Left lung (tissue), 14 donors: ENCODE measurements around the gene KIF5B. TPM values are rescaled to one million over a fixed set of nuclear protein-coding genes. Genes with fewer than 3 reads are reported as not detected.
A peak's percentile ranks its signal among the peaks of the same experiment; 100 is the strongest.

Source experiments
- ATAC-seq: fragments of 200-7000 bp; cut with Tn5 transposase; one replicate; pipeline ENCODE4 v1.9.1; 2020; ENCODE audit warnings: moderate library complexity
- DNase-seq, 4 donors: peaks; one replicate each; pipeline ENCODE4 v3.0.0-alpha.2; 2013 to 2020
- H3K27ac ChIP-seq, 2 donors: fragments of 200-600 bp; sonication (generic) in 1 of 2; one replicate each; pipeline versions ENCODE4 v1.5.0 to v1.8.0; 2020 to 2021
- H3K27me3 ChIP-seq, 2 donors: fragments of 200-600 bp; sonication (generic) in 1 of 2; one replicate each; pipeline versions ENCODE4 v1.5.0 to v1.8.0; 2020 to 2021
- H3K36me3 ChIP-seq, 2 donors: fragments of 200-600 bp; sonication (generic) in 1 of 2; one replicate each; pipeline versions ENCODE4 v1.5.0 to v1.8.0; 2020 to 2021
- H3K4me1 ChIP-seq, 2 donors: fragments of 200-600 bp; one replicate each; pipeline ENCODE4 v1.8.0; 2021
- H3K4me3 ChIP-seq, 2 donors: fragments of 200-600 bp; sonication (generic) in 1 of 2; one replicate each; pipeline versions ENCODE4 v1.5.0 to v1.8.0; 2020 to 2021; ENCODE audit warnings: mild to moderate bottlenecking in 1 of 2
- H3K9me3 ChIP-seq, 2 donors: fragments of 200-600 bp; sonication (generic) in 1 of 2; one replicate each; pipeline versions ENCODE4 v1.5.0 to v1.8.0; 2020 to 2021
- CTCF ChIP-seq, 2 donors: fragments of 200-600 bp; sonication (generic) in 1 of 2; IDR thresholded peaks; one replicate each; pipeline versions ENCODE4 v1.5.0 to v1.8.0; 2021; ENCODE audit warnings: antibody characterized with exemption in 2 of 2
- intact Hi-C, 2 donors: fragments of 100-400 bp; cut with DNase I; formaldehyde crosslinking; loops; one replicate each; pipeline versions ENCODE4 v1.11.2 to v1.14.2; 2022
- long read RNA-seq, 12 donors: library from polyadenylated mRNA in 2 of 12; unstranded in 2 of 12; transcript quantifications; one replicate each; pipeline ENCODE4 v2.0.0 and lab custom pipeline, GENCODE V29; 2019 to 2026
- polyA plus RNA-seq, 6 donors: library from polyadenylated mRNA; unstranded; fragments of 120-200 nt; gene quantifications; one replicate each; pipeline ENCODE4 v1.2.1, GENCODE V29; 2013; ENCODE audit not compliant: insufficient read length in 6 of 6
- total RNA-seq, 2 donors: library from RNA; stranded (reverse); fragmentation: NEBNext Ultra II Directional; extraction: Animal tissue kit (Norgen Biotek cat#: 25700); gene quantifications; one replicate each; pipeline ENCODE4 v1.2.1, GENCODE V29; 2021
- donor health status: DM: no; HTN: yes; CAD: no.
- donor health status: DM: no; HTN: no; CAD: no.

KIF5B gene
- total RNA-seq, result 100 to 1,000 TPM in 1 of 2 donors, 10 to 100 TPM in 1; 99.4 to 103 TPM
- polyA plus RNA-seq, result 100 to 1,000 TPM; 141 to 179 (median 155) TPM
- long read RNA-seq, donor 1, full-length matches to known transcripts, result 3 of 118 reads
- long read RNA-seq, donor 1, partial matches to known transcripts, result 115 of 118 reads
- long read RNA-seq, donor 1, other reads (novel, unspliced or antisense), result 0 of 118 reads
- long read RNA-seq, donor 2, full-length matches to known transcripts, result 1 of 135 reads
- long read RNA-seq, donor 2, partial matches to known transcripts, result 134 of 135 reads
- long read RNA-seq, donor 2, other reads (novel, unspliced or antisense), result 0 of 135 reads
- long read RNA-seq, donor 3, full-length matches to known transcripts, result 3 of 39 reads
- long read RNA-seq, donor 3, partial matches to known transcripts, result 36 of 39 reads
- long read RNA-seq, donor 3, other reads (novel, unspliced or antisense), result 0 of 39 reads
- long read RNA-seq, donor 4, partial matches to known transcripts, result 167 of 173 reads
- long read RNA-seq, donor 4, other reads (novel, unspliced or antisense), result 6 of 173 reads
- long read RNA-seq, donor 5, full-length matches to known transcripts, result 2 of 79 reads
- long read RNA-seq, donor 5, partial matches to known transcripts, result 77 of 79 reads
- long read RNA-seq, donor 5, other reads (novel, unspliced or antisense), result 0 of 79 reads
- long read RNA-seq, donor 6, full-length matches to known transcripts, result 2 of 69 reads
- long read RNA-seq, donor 6, partial matches to known transcripts, result 67 of 69 reads
- long read RNA-seq, donor 6, other reads (novel, unspliced or antisense), result 0 of 69 reads
- long read RNA-seq, donor 7, full-length matches to known transcripts, result 6 of 22 reads
- long read RNA-seq, donor 7, partial matches to known transcripts, result 16 of 22 reads
- long read RNA-seq, donor 7, other reads (novel, unspliced or antisense), result 0 of 22 reads
- long read RNA-seq, donor 8, full-length matches to known transcripts, result 6 of 62 reads
- long read RNA-seq, donor 8, partial matches to known transcripts, result 56 of 62 reads
- long read RNA-seq, donor 8, other reads (novel, unspliced or antisense), result 0 of 62 reads
- long read RNA-seq, donor 9, result 0 reads
- long read RNA-seq, donor 10, partial matches to known transcripts, result 245 of 253 reads
- long read RNA-seq, donor 10, other reads (novel, unspliced or antisense), result 8 of 253 reads
- long read RNA-seq, donor 11, full-length matches to known transcripts, result 1 of 136 reads
- long read RNA-seq, donor 11, partial matches to known transcripts, result 135 of 136 reads
- long read RNA-seq, donor 11, other reads (novel, unspliced or antisense), result 0 of 136 reads
- long read RNA-seq, donor 12, full-length matches to known transcripts, result 1 of 119 reads
- long read RNA-seq, donor 12, partial matches to known transcripts, result 118 of 119 reads
- long read RNA-seq, donor 12, other reads (novel, unspliced or antisense), result 0 of 119 reads

- ATAC-seq, result peak; percentile 91
- intact Hi-C loops, result no loop called here
Measured at GRCh38 chr10:32056136-32057035, at the start of gene KIF5B. TSS of gene KIF5B (minus strand) at chr10:32056425. CDS start at chr10:32055973, 452 bp downstream.

DNA sequence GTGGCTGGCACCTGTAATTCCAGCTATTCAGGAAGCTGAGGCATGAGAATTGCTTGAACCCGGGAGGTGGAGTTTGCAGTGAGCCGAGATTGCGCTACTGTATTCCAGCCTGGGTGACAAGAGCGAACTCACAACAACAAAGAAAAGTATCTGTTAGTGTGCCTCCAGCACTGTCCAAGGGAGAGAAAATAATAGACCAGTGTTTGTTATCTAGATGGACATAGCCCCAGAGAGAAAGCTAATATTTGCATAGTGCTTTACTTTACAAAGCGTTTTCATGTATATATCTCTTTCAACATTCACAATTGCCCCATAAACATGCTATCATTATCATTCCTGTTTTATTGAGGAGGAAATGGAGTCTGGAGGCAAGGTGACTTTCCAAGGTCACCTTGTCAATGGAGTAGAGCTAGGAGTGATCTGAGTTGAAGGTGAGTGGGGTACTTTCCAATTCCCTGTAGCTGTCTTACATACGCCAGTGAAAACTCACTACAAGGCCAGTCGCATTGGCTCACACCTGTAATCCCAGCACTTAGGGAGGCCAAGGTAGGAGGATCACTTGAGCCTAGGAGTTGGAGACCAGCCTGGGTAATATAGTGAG, 49.7 kb upstream of the KIF5B start:
- no peaks in the 10 kb centered on the region for H3K4me1 ChIP-seq
- intact Hi-C loops, result loop anchor here in 1 of 2 donors (10.0 kb wide), 1 partner anchor 371 kb away; no protein-coding TSS in a partner anchor
- H3K36me3 ChIP-seq, result no peaks in the 10 kb centered on the region
- ATAC-seq (no peak), DNase-seq (no peak)
- no peaks in the 10 kb centered on the region for H3K27me3 ChIP-seq
- TF ChIP-seq CTCF (IDR thresholded peaks at IDR 0.05), result no peak
- no peak overlapping the region for H3K27ac ChIP-seq
- H3K4me3 ChIP-seq, result no peak overlapping the region
- peaks cover 0 to 4% of the 10 kb centered on the region in 2 donors for H3K9me3 ChIP-seq

More at GRCh38 chr10:32056136-32057035, at the start of gene KIF5B:
- Histone ChIP-seq H3K4me3 (peak within 1 kb of the TSS; percentile 73 to 92), H3K9me3 (no peaks in the 10 kb centered on the region), H3K4me1 (peaks cover 20 to 41% of the 10 kb centered on the region in 2 donors), H3K27ac (peak within 1 kb of the TSS; percentile 99), H3K27me3 (no peaks in the 10 kb centered on the region), H3K36me3 (no peaks in the 10 kb centered on the region)
- TF ChIP-seq CTCF (IDR thresholded peaks at IDR 0.05), result no peak
- DNase-seq, result peak; percentile 89 to 96 (median 92)

DNA sequence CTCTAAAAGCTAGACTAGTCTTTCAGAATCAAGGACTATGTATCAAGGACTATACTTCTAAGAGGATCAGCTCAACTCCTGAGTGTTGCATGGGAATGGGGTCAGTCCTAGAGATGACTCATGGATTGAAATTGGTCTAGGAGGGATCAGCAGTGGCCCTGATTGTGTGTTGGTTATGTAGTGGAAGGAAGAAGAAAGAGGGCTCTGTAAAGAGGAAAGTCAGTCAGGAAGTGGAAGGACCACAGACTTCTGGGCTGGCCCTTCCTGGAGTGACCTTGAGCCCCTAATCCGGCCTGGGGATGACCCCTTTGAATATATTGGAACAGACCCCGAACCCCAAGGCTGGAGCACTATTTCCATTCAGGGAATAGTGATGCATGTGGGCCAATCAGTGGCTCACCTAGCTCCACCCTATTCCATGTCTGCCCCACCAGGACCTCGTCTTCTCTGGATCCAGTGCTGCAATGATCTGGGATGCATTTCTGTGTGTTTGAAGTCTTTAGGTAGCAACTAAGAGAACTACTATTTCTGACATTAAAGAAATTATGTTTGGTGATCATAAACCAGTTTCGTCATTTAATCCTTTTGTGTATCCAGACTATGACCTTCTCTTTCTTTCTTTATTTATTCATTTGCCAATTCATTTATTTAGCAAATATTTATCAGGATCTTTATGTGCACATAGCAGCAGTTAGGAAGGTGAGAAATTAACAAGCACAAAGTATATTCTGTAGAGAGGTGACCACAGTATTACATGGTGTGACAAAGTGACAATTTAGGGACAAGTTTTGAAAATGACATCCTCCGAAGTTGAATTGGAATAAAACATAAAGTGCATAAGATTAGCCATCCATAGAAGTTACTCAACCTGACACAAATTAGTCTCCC, 48.6 kb upstream of the KIF5B start:
- H3K27ac ChIP-seq, result no peak overlapping the region
- ATAC-seq (no peak), DNase-seq (no peak)
- H3K9me3 ChIP-seq, result peaks cover 0 to 4% of the 10 kb centered on the region in 2 donors
- H3K27me3 ChIP-seq, result no peaks in the 10 kb centered on the region
- H3K4me3 ChIP-seq, result no peak overlapping the region
- no peak for TF ChIP-seq CTCF (IDR thresholded peaks at IDR 0.05)
- no peaks in the 10 kb centered on the region for H3K36me3 ChIP-seq
- intact Hi-C loops, result loop anchor here in 1 of 2 donors (10.0 kb wide), 1 partner anchor 370 kb away; no protein-coding TSS in a partner anchor
- H3K4me1 ChIP-seq, result no peaks in the 10 kb centered on the region
